Prostate gland (tissue), 2 donors: ENCODE results near the gene TANC1.

Experiments used
- CTCF ChIP-seq, 4 experiments: fragments of 200-600 bp in 2 of 4; fragments of 450-650 bp in 2 of 4; sonication (generic) in 2 of 4; IDR thresholded peaks; 1 replicate in 3 of 4; 2 replicates in 1 of 4; pipeline ENCODE4 v1.5.1; 2016 to 2019; ENCODE audit warnings: antibody characterized with exemption in 4 of 4, mild to moderate bottlenecking in 2 of 4, moderate library complexity in 2 of 4
- POLR2A ChIP-seq: fragments of 450-650 bp; IDR thresholded peaks from one replicate; pipeline ENCODE4 v1.6.1; 2016; ENCODE audit warnings: antibody characterized with exemption, mild to moderate bottlenecking
- POLR2AphosphoS5 ChIP-seq: sonication (generic); formaldehyde crosslinking; IDR thresholded peaks from one replicate; pipeline ENCODE4 v1.6.1; 2017; ENCODE audit warnings: antibody characterized with exemption

- no peak for TF ChIP-seq CTCF (IDR thresholded peaks at IDR 0.05)
- TF ChIP-seq POLR2AphosphoS5: no peak
- TF ChIP-seq POLR2A: no peak
These were observed 296.7 kb downstream of the TANC1 start for GRCh38 chr2:159265171-159265576.
